CD4-positive, alpha-beta T cell treated with Interleukin-6 at 100 ng/mL for 8 hours (primary cell): Measurements from ENCODE around the gene VDAC1.
"Not testable (repeated sequence)": the region's sequence is repeated elsewhere in the genome, so short reads cannot be mapped to it uniquely, and the experiment has no call there.

Experiments
- DNase-seq: peaks from one replicate; pipeline ENCODE4 v3.0.0-alpha.2; 2020; ENCODE audit warnings: mixed read lengths, low spot score

The VDAC1 gene, protein sequence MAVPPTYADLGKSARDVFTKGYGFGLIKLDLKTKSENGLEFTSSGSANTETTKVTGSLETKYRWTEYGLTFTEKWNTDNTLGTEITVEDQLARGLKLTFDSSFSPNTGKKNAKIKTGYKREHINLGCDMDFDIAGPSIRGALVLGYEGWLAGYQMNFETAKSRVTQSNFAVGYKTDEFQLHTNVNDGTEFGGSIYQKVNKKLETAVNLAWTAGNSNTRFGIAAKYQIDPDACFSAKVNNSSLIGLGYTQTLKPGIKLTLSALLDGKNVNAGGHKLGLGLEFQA

DNA sequence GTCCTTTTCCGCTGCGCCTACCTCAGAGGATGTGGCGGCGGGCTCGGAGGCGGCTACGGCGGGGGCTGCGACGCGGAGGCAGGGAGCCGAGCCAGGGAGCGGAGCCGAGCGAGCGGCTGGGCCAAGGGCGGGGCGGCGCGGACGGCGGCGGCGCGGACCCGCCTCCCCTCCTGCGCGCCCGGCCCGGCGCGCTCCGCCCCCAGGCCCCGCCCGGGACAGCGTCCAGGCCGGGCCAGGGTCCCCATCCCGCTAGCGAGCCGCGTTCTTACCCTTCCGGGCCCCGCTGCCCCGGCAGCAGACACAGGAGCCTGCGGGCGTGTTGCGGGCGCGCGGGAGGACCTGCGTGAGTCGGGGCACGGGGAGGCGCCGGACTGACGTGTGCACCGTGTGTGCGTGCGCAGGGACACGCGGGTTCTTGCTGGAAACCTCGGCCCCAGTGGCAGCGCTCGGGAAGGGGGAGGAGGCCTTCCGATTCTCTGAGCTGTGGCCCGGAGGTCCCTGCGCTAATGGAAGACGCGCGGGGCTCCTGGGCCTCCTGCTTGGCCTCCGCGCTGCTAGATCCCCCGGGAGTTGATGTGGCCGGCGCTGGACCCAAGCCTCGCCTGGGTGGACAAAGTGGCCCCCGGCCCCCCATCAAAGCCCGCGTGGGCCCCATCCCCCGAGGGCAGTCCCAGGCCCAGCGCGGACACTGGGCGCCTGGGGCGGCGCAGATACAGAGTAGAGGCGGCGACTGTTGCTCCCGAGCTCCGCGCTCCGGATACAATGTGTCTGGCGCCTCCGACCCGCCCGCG is at the start of gene VDAC1:
TSS of gene VDAC1 (minus strand) at position 350 of the 791 bp plus-strand sequence. CDS start 11,963 bp downstream, outside the sequence.
- DNase-seq, result peak; percentile 75

DNA sequence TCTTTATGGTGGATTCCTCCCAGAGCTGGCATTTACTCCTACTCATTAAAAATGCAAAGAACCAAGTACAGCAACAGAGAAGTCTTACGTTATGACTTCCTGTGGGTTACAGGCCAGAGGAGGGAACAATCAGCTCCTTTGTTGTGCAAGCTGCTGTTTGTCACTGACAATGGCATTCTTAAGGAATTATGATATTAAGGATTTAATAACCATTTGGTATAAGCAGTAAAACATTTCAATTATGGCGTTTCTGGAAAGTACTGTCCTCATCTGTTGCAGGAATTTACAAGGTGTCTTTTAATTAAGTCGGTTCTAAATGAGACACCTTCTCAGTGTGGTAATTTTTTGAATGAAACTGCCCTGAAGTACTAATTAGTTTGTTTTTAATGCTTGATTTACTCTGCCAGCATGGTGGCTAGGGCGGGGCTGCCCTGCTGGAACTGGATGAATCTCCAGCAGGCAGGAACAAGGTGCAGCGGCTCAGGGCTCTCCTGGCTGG is 49.1 kb upstream of the VDAC1 start:
- DNase-seq, result peak; percentile 37

DNA sequence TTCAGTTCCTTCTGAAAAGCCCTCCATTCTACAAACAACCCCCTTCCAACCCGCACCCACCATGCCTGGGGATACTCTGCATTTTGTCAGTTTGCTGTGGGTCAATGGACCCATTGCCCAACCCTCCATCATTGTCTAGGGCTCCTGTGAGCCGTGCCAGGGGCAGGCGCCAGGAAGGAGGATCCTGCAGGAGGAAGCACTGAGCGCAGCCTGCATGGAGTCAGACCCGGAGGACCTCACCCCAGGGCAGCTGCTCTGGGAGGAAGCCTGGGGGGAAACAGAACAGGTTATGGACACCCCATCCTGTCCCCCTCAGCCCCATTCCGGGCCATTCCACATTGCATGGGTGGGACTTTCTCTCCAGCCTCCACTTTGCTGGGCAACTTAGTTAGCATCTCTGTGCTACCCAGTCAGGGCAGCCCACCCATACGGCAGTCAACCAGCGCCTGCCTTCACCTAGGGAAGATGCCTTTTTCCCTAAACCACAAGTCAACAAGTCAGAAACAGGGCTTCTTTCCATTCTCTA is 48.6 kb upstream of the VDAC1 start:
- no peak for DNase-seq

DNA sequence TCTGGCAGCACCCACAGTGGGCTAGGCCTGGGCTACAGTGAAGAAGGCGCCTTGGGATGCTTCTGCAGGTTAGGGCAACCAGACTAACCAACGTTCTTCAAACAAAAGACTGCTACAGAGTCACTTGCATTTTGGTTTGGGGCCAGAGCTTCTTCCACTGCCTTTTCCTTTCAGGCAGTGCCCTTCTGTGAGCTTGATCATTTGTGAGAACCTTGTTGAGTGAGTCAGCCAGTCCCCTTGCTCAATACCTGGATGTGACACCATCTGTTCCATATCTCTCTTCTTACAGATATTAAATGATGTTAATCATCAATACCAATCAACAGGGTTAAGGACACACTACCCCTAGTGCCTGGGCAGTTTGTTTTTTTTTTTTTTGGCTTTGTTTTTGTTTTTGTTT is 46.5 kb upstream of the VDAC1 start:
- DNase-seq, result no peak

DNA sequence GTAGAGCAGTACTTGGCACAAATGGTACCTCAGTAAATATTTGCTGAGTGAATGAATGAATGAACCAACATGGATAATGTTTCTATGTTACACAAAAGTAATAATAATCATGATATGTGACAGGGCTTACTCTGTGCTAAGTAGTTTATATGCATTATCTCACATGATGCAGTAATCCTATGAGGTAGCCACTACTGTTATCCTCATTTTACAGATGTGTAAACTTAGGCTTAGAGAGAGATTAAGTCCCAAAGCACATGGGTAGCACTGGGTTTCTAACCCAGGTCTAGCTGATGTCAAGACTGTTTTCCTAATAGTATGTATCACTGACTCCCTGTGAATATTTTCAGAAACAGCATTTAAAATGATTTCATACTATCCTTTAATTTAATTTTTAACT is 44.1 kb upstream of the VDAC1 start:
- no peak for DNase-seq

DNA sequence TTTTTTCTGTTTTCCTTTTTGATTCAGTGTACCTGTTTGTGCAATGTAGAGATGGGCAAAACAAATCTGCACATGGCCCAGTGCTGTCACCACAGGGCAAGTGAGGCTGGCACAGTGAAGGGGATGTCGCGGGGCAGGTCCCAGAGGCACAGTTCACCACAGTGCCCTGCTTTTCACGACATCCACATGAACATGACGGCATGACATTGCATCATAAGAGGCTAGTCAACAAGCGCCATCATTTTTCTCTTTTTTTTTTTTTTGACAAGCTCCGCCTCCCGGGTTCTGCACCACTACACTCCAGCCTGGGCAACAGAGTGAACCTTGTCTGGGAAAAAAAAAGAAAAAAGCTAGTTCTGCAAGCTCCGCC is 42.9 kb upstream of the VDAC1 start:
- DNase-seq, result no peak

DNA sequence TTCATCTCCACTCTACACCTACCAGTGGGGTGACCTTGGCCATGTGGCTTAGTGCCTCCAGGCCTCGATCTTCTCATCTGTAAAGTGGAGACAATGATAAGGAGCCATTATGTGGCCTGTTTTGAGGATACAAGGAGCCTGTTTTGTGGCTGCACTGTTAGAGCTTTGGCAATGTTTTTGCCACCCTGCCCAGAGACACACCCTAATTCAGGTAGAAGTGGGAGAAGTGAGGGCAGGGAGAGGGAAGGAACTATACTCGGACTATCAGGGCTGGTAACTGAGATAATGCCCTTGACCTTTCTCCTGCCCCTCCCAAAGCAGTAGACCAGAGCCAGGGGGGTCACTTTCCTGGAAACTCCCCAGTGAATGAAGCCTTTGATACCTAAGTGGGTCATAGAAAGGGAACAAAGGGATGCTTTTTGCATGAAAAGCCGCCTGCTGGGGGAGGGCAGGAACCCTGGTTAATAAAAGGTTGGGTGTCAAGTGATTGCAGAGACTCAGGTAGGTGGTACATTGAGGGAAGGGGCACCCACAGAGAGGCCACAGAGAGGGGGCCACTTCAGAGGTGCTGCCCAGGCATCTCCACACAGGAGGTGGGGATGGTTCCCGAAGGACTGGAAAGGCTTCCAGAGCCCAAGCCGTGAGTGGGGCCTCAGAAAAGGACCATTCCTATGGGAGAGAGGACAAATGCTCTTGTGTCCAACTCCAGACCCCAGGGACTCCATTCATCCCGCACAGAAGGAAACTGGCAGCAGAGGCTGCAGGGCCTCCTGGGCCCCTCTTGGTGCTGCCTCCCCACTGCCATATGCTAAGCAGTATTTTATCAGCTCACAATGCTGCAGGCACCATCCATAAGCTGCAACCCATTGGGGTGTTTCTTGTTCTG is 42.3 kb upstream of the VDAC1 start:
- DNase-seq, result no peak

DNA sequence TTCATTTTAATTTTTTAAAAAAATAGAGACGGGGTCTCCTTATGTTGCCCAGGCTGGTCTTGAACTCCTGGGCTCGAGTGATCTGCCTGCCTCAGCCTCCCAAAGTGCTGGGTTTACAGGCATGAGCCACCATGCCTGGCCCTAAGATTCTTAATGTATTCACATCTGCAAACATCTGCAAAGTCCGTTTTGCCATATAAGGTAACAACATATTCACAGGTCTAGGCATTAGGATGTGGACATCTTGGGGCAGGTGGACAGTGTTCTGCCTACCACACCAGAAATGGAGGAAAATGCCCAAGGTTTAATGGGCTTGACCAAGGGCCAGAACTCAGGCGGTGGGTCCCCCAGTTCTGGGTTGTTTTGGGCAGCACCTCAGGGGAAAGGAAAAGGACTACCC is 41.6 kb upstream of the VDAC1 start:
- DNase-seq, result no peak

DNA sequence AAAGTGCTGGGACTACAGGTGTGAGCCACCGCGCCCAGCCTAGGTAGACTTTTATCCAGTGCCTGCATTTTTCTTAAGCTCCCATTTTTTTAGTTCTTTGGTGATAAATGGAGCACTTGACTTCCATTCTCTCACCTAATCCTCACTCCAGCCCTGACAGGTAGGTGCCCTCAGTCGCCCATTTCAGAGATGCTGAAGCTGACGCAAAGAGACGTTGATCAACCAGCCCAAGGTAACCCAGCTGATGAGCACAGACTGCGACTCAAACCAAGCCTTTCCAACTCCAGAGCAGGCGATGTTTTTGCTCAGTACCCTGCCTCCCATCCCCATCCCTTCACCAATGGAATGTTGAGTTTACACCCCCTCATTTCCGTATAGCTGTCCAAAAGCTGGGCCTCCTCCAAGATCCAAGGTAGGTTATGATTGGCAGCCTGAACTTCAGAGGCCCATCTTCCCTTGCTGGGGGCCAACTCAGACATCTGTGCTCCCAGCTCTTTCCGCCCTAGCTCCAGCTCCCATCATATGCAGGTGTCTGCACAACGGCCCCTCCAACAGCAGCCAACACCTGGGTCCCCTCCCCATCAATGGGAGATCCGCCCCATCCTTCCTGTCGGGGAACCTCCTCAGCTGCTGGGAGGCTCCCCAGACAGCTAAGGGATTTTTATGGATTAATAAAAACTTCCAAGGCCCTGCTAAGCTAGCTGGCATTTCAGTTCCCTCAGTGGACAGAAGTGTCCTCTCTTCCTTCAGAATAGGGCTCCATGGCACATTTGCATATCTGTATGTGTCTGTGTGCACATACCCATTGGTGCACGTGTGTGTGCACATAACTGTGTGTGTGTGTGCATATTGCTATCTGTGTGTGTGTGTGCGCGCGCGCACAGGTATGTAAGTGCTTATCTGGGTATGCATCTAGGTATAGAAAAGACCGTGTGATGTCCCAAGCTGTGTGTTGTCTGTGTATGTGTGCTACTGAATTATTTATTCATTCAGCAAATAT is 39.3 kb upstream of the VDAC1 start:
- DNase-seq, result no peak

DNA sequence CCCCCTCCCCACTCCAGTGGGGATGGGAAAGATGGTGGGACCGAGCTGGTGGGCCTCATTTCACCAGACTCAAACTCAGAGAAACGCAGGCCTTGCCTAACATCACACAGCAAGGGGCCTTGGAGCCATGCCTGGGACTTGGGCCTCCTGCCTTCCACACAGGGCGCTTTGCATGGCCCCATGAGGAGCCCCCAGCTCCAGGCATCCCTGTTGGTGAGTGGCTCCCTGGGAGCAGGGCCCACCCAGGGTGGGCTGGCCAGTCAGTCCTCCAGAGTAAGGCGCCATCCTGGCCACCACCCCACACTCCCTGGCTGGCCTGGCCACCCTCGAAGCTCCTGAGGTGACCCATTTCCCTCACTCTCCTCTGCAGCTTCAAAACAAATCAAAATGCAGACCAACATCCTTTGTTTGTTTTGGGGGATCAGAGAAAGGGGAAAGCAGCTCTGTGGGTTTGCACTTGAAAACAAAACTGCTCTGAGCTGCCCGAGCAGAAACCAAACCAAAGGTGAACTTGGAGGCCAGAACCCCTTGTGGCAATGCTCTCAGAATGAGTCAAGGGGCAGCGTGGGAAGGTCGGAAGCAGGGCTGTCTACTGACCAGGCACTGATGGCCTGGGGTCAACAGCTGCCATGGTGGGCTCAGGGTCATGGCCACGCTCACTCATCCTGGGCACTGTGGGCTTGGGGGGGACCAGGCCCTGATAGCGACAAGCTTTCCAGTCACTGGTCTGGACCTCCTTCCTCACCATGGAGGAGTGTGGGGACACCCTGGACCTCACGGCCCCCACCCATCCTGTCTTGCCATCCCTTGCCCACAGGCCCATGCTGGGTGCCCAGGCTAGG is 37.0 kb upstream of the VDAC1 start:
- no peak for DNase-seq

DNA sequence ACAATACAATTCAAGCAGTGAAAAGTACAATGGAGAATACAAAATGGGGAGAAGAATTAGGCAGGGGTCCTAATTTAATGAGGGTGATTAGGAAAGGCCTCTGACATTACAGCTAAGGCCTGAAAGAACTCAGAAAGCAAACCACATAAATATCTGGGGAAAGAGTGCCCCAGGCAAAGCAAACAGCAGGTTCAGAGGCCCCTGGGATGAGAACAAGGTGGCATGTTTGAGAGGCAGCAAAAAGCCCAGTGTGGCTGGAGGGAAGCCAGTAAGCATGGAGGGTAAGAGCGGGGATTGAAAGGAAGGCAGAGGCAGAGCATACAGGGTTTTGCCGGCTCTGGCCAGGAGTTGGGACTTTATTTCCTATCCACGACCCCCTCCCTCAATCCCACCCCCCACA is 33.4 kb upstream of the VDAC1 start:
- no peak for DNase-seq

DNA sequence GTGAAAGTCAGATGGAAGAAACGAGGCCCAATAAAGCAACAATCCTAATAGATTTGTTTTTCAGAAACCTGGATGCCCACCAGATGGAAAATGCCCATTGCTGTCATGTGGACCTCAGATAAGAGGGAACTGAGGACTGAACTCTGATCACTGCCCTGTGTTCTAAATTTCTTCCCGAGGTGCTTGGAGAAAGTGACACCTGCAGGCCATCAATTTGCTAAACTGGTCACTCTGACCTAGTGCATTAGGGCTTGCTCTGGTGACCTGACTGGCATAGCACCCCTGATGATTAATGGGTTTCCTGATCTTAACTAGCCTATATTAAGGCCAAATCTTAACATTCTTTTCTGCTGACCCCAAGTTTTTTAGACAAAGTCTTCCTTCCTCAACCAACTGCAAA is 32.4 kb upstream of the VDAC1 start:
- no peak for DNase-seq

DNA sequence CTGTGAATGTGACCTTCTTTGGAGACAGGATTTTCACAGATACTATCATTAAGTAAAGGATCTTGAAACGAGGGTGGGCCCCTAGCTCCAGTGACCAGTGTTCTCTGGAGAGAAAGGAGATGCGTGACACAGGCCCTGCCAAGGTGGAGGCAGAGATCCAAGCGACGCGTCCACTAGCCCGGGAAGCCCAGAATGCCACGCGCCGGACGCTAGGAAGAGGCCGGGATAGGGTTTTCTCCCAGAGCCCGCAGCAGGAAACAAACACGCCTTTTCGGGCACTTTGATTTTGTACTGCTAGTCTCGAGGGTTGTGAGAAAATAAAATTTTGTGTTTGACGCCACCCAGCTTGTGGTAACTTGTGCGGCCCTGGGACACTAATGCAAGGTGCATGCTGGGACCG is 29.6 kb upstream of the VDAC1 start:
- DNase-seq, result no peak

DNA sequence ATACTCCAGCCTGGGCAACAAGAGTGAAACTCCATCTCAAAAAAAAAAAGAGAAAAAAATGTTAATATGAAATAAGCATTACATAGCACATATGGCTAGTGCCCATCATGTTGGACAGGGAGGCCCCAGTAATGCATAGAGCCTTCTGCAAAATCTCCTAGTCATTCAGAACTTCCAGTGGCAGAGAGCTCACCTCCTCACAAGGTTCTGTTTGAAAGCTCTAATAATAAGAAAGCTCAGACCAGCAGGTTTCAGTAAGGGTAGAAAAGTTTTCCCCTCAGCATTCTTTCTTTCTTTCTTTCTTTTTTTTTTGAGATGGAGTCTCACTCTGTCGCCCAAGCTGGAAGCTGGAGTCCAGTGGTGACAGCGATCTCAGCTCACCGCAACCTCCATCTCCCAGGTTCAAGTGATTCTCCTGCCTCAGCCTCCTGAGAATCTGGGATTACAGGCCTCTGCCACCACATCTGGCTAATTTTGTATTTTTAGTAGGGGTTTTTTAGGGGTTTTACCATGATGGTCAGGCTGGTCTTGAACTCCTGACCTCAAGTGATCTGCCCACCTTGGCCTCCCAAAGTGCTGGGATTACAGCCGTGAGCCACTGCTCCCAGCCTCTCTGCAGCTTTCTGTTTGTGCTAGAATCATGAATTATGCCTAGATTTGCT is 25.7 kb upstream of the VDAC1 start:
- DNase-seq, result not testable (repeated sequence)

DNA sequence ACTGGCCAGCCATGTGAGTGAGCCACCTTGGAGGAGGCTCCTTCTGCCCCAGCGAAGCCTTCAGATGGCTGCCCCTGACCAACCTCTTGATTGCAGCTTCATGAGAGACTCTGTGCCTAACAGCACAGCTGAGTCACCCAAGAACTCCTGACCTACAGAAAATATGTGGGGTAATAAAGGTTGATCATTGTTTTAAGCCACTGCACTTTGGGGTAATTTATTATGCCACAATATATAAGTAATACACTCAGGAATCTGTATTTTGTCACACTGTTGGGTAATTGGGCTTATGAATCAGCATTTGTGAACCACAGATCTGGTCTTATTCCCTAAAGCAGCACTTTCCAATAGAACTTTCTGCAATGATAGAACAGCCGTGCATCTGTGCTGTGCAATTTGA is 24.4 kb upstream of the VDAC1 start:
- DNase-seq, result no peak

DNA sequence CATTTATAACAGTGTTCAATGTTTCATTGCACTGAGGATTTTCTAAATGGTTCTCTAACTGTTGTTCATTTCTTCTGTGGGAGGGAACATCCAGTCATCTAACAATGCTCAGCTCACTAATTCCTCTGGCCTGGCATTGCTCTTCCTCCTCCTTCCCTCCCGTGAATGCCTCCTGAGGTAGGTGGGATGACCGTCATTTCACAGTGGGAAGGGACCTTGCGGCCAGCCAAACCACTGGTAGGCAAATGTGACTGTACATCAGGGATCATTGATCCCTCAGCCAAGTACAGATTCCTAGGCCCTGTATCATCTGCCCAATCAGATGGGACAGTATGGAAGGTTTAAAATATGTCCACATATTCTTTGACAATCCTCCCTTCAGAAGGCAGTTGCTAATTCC is 23.7 kb upstream of the VDAC1 start:
- no peak for DNase-seq

DNA sequence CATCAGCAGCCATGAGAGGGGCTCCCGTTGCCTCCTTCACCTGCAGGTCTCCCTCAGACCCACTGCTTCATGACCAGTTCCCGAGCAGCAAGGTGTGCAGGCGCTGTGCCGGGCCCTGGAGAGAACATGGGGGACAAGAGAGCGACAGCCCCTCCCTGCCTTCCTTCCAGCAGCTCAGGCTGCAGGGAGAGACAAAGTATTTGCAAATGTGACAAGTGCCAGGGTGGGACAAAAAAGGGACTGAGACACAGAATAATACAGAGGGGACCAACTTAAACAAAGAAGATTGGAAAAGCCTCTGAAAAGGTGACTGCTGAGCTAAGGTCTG is 22.5 kb upstream of the VDAC1 start:
- DNase-seq, result no peak

DNA sequence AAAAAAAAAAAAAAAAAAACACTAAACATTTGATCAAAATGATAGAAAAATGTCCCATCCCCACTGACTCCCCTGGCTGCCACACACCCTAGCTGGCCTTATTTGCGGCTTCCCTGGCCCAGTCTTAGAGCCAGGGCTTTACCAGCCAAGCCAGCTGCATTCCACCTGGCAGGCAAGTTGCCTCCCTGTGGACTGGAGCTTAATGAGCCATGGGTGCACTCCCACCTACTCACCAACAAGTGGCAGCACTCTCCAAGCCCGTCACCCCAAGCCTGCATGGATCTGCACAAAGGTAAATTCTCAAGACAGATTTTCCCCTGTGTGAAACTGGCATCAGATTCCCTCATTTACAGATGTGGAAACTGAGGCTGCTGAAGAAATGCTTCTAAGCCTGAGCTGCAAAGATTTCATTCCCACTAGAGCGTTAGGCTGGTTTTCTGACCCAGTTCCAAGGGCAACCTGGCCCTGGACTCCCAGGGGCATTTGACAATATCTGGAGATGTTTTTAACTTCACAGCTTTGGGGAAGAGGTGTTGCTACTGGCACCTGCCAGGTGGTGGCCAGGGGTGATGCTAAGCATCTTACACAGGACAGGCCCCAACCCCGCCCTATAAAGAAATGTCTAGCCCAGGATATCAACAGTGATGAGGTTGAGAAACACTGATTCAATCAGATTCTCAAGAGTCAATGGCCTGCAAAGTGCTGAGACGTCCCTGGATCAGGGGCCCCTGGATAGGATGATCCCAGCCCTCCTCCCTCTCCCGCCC is 21.9 kb upstream of the VDAC1 start:
- DNase-seq, result peak; percentile 65

DNA sequence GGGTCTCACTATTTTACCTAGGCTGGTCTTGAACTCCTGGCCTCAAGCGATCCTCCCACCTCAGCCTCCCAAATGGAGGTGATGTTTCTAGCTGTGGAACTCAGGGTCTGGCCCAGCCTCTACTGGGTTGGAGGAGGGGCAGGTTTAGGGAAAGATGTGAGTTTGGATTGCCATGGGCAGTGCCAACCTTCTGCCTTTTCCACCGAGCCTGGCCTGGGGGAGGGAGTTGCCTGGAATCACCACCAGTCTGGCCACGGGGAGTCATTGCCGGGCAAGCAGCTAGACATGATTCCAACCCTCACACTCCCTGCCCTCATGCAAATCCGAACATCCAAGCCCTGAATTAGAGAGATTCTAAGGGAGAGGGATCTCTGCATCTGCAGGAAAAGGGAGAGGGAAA is 21.0 kb upstream of the VDAC1 start:
- DNase-seq, result no peak
